GM19240 (cell line): ENCODE results near the gene MYO15B.
A peak's percentile ranks its signal among the peaks of the same experiment; 100 is the strongest.

Source experiments
- DNase-seq: peaks from one replicate; pipeline ENCODE4 v3.0.0; 2011; ENCODE audit warnings: low spot score; ENCODE audit not compliant: insufficient read length

MYO15B gene

DNA sequence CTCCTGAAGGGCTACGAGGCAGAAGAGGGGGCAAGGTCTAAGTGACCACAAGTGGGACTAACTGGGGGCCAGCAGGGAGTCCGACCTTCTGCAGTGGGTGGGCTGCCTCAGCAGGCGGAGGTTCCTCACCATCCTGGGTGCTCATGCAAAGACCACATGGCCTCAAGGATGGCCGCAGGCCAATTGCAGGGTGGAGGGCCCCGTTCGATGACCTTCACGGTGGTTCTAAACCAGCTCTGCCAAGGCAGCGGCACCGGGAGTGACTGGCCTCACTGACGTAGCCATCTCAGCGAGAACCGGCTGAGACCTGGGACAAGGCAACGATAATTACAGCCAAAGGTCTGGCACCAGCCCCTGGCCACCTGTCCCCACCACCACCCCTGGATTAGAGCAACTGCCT lies 51.3 kb downstream of the MYO15B start:
- no peak for DNase-seq

DNA sequence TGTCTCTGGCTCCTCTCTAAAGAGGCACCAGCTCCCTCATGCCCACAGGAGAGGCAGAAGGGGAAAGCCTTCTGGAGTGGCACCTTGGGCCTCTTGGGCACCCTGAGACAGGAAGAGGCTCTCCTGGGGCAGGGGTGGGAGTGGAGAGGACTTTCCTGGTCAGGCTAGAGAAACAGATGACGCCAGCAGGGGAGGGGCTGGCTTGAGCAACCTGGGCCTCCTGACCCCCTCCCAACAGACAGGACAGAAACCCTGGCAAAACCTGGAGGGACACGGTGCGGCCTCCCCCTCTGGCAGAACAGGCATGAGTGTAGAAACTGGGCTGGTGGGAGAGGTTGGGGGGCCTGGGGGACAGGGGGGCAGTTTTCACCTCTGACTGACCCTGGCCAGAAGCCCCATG lies 51.7 kb downstream of the MYO15B start:
- no peak for DNase-seq

DNA sequence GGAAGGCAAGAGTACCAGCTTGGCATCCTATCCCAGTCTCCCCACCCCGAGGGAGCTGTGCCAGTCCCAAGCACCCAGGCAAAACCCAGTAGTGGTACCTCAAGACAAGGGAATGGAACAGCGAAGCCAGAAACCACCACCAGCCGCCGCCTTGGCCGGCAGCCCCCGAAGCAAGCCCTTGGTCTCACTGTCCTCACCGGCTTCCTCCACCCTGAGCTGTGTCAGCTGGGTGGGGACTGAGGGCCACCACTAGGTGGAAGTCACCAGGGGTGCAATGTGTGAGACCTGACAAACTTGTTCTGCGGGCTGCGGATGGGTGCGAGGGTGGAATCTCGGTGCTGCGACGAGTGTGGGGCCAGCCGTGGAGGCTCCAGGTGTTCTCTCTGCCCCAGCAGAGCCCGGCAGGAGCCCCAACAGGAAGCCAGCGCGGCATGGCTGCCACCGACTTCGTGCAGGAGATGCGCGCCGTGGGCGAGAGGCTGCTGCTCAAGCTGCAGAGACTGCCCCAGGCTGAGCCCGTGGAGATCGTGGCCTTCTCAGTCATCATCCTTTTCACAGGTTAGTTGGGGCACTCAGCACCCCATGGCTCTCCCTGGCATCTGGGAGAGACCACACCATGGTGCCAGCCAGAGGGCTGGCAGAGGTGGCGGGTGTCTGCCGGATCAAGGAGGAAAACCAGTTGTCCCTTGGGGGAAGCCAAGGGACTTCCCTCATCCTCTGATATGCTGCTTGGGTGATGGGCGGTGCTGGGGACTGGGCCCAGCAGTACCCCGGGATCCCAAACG lies 52.4 kb downstream of the MYO15B start:
- DNase-seq: no peak

DNA sequence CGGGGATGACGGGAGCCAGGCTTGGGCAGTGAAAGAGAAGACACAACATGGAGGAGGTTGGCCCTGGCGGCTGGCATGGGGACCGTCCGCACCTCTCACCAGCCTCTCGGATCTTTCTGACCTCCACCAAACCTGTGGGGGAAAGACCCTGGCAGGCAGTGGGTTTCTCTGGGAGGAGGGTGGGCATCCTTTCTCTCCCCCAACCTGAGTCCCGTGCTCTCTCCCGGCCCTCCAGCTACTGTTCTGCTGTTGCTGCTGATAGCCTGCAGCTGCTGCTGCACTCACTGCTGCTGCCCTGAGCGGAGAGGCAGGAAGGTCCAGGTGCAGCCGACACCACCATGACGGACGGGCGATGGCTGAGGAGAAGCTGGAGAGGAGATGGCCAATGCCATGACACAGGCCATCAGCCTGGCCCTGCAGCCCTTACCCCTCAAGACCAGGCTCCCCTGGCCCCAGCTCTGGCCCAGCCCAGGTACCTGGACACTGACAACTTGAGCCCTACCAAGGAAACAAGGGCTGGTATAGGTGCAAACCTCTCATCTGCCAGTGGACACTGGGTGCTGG lies 53.0 kb downstream of the MYO15B start:
- DNase-seq: no peak

DNA sequence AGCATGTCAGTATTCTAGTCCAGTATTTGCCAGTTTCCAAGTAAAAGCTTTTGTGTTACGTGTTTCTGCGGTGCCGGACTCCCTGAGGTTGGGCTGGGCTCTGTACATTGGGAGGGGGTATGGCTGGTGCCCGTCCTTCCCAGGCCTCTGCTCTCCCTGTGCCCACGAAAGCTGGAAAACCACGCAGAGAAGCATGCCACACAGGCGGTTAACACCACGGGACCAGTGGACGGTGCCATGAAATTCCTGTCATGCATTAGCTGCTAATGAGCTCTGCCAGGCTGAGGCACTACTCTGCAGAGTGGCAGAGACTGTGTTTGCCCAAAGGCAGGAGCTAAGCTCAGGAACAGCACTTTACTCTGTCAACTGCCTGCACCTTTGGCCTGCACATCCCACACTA lies 53.7 kb downstream of the MYO15B start:
- DNase-seq: no peak

DNA sequence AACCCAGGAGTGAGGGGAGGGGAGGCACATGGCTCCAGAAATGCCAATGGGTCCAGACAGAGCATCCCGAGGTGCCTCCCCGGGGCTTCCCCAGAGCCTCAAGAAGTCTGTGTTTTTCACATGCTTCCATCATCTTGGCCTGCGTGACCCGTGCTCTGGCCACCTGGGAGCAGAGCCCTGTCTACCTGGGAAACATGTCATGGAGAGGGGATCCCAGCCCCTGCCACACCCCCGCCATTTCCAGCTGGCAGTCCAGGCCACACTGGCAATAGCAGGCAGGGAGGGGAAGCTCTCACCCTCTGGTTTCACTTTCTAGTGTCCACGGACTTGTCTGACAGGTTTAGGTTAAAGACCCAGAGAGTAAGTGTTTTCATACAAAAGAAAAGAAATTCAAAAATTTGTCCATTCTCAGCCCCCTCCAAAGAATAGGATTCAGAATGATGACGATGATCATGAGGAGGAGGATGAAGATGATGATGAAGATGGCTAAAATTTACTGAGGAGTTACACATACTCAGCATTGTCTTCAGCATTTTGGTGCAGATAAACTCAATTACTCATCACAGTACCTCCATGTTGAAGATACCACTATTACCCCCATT lies 54.7 kb downstream of the MYO15B start:
- DNase-seq: no peak

DNA sequence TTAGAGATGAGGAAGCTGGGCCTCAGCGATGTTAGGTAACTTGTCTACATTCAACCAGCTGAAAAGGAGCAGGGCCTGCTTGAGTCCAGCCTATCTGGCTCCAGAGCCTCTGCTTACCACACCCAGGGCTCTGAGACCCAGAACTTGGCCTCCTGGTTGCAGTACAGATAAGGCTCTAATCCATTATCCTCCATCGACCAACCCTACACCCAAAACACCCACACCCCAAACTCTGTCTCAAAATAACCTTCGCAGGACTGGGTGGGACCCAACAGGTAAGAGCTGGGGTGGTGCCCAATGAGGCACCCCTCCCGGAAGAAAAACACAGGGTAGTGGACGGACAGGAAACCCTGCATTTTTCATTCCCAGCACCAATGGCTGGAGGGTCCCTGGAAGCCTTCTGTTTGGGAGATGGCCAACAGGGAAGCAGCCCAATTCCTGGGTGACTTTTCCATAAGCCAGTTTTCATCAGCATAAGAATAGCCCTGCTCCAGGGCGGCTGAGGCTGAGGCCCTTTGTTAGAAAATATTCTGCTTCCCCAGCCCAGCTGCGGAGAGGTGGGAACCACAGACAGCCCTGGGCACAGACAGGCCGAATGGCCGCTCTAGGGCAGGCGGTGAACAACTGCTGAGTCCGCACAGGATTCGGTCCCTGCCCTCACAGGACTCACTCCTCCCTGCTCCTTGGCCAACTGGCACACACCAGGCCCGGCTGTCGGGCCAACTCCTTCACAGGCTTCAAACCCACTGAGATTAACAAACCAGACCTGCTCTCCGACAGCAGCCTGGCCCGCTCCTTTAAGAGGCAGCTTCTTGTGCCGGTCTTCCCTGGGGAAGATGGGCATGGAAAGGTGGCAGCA lies 55.4 kb downstream of the MYO15B start:
- no peak for DNase-seq

DNA sequence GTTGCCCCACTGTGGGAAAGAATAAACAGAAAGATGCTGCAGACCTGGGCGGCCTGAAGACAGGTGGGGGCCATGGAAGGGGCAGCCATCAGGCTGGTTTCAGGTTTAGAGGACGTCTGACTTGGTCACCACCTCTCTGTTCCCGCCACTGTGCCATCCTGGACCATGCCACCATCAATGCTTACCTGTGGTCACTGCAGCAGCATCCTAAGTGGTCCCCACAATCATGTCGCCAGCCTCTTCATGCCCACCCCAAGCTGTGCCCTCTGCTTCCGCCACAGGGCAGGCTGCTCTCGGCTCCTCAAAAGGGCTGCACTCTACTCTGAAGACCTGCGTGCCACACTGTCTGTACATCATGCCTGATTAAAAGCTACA lies 56.0 kb downstream of the MYO15B start:
- DNase-seq: no peak

DNA sequence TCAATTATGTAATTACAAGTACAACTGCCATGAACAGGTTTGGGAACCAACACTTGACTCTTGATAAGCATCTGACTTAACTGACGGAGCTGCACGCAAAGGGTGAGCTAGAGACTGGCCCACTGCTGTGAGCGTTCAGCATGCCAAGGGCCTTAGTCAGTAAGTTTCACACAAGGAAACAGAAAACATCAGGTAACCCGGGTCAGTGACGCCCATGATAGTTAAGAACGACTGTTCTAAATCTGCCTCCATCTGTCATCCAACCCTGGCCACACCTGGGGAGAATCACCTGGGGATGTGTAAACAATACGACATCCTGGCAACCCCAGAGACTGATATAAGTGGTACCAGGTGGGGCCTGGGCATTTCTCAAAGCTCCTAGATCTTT lies 57.9 kb downstream of the MYO15B start:
- DNase-seq: no peak

DNA sequence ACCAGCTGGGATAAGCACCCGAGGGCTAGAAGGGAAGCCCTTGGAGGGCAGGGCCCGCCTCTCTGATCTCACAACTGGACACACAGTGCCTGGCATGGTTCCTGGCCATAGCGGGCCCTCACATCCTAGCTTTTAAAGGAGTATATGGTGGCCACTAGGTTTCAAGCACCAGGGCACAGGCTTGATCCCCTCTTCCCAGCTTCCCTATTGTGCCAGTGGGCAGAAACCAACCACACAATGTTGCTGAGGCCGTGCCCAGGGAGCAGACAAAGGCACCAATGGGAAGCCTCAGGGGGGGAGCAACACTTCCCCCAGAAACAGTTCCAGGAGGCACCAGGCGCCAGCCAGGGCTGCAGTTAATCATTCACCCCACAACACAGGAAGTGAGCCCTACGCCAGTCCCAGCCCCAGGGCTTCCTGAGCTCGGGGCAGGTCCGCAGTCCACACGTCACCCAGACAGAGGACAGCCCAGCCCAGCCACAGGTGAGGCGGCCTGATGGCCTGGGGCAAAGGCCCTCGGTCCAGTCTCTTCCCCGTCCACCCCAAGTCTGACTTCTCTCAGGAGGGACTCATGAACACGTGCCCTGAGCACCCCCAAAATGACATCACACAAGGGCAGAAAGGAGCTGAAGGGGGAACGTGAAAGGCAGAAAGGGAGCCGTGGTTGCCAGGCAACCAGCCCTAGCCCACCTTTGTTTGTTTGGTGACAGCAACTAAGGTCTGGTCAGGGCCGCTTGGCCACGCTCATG lies 58.5 kb downstream of the MYO15B start:
- DNase-seq: peak; percentile 71

DNA sequence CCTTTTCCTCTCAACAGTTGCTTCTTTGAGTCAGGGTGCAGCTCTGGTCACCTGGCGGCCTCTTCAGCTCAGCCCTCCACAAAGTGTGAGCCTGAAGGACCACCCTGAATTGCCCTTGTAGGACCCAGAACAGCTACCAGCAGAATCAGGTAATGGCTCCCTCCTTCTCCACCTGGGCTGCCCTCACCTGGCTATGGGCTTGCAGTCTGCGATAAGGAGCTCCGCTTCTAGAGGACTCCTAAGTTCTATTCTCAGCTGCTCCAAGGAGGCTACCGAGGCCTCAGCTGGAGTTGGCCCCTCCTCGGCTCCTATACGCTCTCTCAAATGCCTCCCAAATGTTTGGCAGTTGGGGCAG lies 59.0 kb downstream of the MYO15B start:
- DNase-seq: no peak

DNA sequence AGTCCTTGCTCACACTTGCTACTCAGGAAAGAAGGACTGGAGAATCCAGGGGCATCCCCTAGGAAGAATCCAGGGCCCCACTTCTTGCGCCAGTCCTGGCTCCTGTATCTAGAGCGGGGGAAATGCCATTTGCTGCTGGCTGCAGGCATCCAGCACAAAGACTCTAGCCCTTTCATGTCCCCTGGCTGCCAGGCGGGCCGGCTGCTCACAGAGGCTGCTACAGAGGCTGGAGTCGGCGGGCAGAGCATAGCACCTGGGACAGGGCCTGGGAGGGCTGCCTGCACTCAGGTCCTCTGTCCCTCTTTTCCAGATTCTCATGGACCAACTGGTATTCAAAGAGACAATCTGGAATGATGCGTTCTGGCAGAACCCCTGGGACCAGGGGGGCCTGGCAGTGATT lies 59.5 kb downstream of the MYO15B start:
- no peak for DNase-seq

DNA sequence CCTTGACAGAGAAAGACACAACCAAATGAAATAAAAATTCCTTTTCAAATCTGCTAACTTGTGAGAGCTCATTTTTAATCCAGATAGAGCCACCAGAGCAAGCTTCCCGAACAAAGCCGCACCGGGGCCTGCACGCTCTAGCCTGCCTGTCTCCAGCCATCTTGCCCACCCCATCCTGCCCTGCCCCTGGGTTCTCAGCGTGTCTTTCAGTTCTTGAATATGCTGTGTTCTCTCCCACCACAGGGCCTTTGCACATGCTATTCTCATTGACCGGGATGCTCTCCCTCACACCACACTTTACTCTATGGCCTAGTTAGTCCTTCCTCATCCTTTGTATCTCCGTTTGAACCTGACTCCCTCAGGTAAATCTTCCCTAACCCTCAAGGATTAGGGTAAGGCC lies 60.3 kb downstream of the MYO15B start:
- DNase-seq: no peak

DNA sequence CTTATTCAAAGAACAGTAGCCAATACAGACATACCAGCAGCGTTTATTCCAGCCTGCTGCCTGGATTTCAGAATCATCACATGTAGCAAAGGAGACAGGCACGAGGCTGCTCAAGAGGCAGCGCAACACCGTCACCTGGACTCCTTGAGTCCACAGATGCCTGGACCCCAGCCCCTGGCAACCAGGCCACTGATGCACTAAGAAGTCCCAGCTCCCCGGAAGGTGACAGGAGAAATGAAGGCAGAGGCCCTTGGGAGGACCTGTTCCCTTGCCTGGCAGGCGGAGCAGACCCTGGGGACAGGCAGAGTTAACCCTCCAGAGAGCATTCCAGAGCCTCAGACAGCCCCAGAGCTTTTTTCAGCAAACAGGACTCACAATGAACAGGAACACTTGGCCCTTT lies 62.1 kb downstream of the MYO15B start:
- DNase-seq: no peak

DNA sequence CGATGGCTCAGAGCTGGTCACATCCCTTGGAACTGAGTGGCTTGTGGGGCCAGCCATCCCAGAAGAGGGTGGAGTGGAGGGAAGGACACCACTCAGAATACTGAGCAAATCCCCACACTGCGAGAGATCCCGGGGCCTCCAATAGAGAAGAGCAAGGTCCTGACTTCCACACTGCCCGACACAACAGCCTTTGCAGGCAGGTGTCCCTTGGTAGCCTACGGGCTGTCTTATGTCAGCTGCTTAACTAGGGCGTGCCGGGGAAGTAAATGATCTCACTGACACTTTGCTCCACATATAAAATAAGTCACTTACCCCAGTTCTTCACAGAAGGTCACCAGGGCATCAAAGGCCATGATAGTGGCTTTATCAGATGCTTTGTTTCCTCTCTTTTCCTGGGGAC lies 63.3 kb downstream of the MYO15B start:
- no peak for DNase-seq

DNA sequence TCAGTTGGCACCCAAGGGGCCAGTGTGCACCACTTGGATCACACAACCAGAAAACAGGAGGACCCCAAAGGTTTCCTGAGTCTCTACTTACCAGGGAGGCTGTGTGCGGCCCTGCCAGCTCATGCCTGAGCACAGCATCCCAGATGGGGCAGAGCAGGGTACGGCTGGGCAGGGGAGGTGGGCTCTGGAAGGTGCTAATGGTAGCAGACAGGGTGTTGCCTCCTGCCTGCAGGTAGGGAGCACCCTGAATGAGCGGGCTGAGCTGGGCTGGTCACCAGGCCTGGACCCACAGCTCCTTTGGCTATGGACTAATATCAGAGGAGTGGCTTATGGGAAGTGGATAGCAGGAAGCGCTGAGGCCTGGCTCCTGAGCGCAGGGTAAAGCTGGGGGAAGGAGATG lies 64.7 kb downstream of the MYO15B start:
- DNase-seq: no peak

DNA sequence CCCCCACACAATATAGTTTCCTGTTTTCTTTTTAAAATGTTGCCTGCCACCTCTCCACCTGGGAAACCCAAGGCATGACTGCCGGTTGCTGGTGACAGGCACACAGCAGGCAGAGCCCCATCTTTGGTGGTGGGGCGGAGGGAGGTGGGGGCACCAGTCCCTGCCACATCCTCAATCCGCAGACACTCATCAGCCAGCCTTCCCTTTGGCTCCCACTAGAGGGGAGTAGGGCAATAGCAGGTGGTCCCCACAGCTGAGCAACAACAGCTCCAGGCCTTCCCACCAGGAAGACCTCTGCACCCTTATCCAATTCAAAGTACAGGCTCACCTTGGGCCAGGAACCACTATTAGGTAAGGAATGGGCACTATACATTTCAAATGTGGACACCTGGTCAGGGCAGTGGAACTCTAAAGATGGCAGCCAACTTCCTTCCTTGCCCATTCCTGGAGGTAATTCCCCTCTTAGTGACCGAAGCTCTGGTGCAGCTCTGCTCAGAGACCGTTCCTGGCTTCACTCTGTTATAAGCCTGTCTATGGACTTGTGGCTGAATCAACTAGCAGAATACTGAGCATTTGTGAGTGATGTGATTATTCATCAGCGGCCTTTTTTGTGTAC lies 65.4 kb downstream of the MYO15B start:
- DNase-seq: no peak

DNA sequence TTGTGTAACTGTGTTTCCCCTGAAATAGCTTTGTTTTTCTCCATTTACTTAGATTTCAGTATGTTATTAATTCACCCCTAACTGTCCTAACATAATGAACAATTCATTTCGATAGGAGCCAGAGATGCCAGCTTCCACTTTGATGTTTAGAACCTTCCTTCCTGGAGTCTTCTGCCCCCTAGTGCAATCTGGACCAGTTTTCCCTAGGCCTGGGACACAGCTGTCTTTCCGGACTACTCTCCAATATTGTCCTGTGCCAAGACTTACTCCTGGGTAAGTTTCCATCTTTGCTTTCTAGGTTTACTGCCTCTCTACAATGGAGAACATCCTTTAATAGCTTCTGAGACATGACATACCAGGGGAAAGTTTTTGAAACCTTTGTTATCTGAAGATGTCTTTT lies 66.6 kb downstream of the MYO15B start:
- DNase-seq: no peak

DNA sequence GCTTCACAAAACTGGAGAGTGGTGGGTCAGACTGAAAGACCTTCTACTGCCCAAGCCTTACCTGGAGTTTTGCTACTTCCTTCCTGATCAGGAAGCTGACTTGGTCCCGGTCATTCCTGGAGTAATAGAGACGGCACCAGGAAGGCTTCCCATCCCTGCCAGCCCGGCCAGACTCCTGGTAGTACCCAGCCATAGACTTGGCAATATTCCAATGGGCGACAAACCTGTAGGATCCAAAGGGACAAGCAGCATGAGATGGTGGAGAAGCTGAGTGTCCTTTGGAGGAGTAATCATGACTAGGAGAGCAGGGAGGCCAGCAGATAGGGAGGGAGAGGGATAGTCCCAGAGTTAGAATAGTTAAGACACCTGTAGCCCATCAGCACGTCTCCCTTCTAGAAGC lies 70.6 kb downstream of the MYO15B start:
- DNase-seq: no peak

DNA sequence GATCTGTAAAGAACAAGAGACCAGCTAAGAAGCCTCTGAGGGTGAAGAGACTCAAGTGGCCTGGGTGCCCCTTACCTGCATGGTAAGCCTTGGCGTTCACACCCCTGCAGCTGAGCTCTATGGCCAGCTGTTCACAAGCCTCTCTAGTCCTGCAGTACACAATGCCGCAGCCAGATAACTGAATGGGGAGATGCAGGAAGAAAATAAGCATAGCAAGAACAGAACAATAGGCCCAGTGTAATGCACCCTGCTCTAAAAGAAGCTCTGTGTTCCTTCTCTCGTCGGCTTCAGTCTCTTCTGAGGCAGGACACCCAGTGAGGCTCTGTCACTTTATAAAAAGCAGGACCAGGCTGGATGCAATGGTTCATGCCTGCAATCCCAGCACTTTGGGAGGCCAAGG lies 73.9 kb downstream of the MYO15B start:
- DNase-seq: no peak

DNA sequence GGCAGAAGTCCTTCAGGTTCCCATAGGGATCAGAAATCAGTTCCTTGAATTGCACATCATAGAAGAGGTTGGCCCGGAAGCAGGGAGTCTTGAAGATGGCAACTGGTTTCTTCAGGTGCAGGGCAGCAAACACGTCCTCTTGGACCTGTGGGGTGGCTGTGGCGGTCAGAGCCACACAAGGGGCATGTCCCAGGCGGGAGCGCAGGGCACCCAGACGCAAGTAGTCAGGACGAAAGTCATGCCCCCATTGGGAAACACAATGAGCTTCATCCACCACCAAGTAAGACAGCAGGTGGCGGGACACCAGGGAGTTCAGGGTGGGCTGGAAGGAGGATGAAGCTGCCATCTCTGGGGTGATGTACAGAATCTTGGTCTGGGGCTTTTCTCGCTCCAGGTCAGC lies 74.9 kb downstream of the MYO15B start:
- no peak for DNase-seq
